T-helper 22 cell (primary cell): Measurements from ENCODE around the gene SPATA33.
"Not testable (repeated sequence)": the region's sequence is repeated elsewhere in the genome, so short reads cannot be mapped to it uniquely, and the experiment has no call there.

Experiments
- DNase-seq: peaks from one replicate; pipeline ENCODE4 v3.0.0-alpha.2; 2020; ENCODE audit warnings: low read depth

The SPATA33 gene

DNA sequence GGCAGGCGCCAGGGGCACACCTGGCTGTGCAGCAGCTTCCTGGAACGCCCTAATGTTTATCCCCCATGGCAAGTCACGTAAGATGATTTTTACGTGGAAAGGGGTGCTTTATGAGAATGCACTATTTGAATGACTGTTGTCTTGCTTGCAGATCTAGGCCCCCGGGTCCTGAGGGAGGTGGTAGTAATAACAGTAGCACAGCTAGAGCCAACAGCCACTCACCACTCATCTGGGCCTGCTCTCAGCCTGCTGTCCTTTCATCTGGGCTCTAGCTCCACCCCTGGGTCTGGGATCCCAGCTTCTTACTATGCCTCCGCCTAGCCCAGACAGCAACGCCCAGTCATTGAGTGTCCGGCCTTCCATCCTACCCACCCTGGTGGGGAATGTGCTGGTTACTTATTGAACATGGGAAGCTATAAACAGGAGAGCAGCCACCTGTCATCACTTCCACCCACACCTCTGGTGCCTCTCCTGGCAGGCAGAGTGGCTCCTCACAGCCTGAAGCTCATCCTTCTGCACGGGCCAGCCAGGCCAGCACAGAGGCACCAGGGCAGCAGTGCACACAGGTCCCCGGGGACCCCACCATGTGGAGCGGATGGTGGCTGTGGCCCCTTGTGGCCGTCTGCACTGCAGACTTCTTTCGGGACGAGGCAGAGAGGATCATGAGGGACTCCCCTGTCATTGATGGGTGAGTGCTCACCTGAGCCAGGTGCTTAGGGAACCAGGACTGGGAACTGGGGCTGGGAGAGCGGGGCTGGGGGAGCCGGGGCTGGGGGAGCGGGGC, 27.6 kb upstream of the SPATA33 start:
- DNase-seq, result no peak

DNA sequence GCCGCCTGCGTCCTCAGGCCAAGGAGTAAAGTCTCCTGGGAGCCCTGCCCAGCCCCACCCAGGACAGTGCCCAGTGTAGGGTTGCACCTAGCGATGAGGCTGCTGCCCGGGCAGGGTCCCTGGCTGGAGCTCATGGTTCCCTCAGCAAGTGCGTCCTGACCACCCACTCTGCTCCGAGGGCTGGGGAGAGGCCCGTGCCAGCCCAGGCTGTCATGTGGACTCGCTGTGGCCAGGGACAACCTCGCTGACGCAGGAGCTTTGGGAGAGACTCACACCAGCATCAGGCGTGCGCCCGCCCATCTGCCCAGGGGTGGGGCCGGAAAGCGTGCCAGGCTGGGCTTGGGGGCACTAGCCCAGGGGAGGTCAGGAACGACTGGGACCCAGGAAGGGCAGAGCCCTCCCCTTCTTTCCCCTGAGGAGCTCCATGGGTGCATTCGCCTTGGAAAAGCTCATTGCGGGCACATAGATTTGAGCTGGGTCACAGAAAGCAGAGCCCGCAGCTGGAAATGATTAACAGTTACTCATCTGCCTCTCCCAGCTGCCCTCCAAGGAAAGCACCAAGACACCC, 24.5 kb upstream of the SPATA33 start:
- no peak for DNase-seq

DNA sequence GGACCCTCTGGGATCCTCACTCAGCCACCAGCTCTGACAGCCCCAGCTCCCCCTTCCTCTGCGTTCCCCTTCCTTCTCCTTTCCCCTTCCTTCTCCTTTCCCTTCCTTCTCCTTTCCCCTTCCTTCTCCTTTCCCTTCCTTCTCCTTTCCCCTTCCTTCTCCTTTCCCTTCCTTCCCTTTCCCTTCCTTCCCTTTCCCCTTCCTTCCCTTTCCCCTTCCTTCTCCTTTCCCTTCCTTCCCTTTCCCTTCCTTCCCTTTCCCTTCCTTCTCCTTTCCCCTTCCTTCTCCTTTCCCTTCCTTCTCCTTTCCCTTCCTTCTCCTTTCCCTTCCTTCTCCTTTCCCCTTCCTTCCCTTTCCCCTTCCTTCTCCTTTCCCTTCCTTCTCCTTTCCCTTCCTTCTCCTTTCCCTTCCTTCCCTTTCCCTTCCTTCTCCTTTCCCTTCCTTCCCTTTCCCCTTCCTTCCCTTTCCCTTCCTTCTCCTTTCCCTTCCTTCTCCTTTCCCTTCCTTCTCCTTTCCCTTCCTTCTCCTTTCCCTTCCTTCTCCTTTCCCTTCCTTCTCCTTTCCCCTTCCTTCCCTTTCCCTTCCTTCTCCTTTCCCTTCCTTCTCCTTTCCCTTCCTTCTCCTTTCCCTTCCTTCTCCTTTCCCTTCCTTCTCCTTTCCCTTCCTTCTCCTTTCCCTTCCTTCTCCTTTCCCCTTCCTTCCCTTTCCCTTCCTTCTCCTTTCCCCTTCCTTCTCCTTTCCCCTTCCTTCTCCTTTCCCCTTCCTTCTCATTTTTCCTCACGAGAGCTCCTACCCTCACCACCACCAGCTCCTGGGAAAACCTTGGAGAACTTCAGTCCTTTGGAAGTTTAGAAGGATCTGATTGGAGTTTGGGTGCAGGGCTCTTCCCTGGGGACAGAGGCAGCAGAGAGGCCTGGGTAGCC, 22.9 kb upstream of the SPATA33 start:
- not testable (repeated sequence) for DNase-seq

DNA sequence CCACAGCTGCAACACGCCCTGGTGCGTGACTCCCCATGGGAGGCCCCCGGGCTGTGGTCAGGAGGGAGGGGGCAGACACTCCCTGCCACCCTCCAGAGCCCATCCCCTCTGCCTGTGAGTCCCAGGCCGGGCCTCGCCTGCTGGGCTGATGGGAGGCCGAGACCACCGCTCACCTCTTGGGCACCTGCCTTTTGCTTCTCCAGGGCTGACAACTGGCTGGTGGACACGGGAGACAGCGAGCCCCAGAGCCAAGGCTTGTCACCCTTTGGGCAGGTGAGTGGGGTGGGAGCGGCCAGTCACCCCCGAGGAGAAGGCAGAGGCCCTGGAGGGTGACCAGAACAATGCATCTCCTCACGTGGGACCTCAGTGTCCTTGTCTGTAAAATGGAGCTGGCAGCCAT, 21.0 kb upstream of the SPATA33 start:
- DNase-seq, result no peak

DNA sequence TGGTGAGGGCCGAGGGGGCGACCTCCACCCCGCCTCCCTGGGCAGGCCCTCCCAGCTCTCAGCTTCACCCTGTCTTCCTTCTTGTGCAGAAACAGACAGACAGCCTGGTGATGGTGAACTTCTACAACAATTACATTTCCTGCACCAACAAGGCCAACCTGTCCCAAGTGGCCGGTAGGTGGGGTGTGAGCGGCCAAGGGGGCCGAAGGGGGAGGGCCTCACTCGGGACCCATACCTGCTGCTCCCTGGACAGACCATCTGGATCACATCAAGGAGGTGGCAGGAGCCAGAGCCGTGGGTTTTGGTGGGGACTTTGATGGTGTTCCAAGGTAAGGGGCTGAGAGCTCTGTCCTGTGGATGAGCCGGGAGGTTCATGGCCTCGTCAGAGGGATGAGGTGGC, 20.3 kb upstream of the SPATA33 start:
- no peak for DNase-seq

DNA sequence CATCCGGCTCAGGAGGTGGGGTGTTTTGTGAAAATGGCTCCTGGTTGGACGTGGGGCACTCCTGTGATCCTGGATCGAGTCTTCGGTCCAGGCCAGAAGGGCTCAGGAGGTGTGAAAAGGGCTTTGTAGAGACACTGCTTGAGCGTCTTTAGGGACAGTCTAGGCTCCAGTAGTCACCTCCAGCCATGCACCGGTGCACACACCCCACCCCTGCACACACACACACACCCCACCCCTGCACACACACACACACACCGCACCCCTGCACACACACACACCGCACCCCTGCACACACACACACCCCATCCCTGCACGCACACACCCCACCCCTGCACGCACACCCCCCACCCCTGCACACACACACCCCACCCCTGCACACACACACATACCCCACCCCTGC, 19.2 kb upstream of the SPATA33 start:
- no peak for DNase-seq

DNA sequence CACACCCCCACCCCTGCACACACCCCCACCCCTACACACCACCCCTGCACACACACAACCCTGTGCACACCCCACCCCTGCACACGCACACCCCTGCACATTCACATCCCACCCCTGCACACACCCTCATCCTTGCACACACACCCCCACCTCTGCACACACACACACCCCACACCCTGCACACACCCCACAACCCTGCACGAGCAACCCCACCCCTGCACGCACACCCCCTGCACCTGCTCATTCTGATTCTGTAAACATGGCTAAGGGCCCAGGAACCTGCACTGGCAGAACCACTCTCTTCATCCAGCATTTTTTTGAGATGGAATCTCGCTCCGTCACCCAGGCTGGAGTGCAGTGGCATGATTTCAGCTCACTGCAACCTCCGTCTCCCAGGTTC, 18.3 kb upstream of the SPATA33 start:
- no peak for DNase-seq

DNA sequence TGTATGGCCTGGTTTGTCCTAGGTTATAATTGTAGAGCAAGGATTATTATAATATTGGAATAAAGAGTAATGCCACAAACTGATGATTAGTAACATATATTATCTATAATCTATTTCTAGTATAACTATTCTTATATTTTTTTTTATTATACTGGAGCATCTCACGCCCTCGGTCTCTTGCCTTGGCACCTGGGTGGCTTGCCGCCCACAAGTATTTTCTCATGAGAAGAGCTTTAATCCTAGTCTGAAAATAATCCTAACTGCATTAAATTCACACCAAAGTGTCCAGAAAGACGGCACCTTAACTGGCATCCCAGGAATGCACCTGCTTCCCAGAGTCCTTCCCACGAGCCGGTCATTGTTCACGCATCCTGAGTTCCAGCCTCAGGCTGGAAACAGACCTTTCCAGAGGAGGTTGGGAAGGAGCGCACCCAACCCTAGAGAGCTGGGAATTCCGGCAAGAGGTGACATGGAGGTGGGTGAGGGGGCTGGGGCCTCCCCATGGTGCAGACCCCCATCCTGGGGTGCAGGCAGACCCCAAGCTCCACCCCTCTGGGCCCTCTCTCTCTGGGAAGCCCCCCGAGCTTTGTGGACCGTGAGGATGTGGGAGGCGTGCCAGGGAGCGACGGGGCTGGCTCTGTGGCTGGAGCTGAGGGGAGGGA, 16.0 kb upstream of the SPATA33 start:
- DNase-seq, result no peak

DNA sequence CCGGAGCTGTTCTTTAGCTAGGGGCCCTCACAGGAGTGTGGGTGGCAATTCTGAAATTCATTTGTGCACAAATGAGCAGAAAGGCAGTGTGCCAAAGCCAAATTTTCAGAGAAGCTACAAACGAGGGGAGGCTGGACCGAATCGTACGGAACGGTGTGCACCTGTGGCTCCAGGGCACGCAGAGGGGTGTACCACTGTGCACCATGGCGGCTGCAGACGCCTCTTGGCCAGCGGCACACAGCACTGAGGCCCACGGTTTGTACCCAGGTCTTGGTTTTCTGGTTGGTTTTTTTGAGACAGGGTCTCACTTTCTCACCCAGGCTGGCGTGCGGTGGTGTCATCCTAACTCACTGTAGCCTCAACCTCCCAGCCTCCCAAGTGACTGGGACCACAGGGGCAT, 15.1 kb upstream of the SPATA33 start:
- DNase-seq, result no peak

DNA sequence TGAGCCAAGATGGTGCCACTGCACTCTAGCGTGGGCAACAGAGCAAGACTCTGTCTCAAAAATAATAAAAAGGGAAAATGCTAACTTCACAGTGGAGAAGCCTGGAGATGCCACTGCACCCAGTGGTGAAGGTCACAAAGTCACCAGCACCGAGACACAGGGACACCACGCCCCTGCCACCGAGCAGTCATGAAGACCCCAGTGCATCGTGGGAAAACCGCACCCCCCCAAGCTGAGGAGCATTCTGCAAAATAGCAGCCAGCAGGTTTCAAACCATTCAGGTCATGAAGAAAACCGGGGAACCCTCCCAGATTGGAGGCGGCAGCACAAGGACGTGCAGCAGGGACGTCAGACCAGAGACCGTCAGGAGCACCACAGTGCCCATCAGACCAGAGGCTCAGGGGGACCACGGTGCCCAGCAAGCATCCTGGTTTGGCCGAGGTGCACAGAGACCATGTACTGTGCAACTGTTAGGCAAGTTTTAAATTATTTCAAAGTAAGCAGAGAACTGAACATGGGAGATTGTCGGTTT, 13.8 kb upstream of the SPATA33 start:
- no peak for DNase-seq

DNA sequence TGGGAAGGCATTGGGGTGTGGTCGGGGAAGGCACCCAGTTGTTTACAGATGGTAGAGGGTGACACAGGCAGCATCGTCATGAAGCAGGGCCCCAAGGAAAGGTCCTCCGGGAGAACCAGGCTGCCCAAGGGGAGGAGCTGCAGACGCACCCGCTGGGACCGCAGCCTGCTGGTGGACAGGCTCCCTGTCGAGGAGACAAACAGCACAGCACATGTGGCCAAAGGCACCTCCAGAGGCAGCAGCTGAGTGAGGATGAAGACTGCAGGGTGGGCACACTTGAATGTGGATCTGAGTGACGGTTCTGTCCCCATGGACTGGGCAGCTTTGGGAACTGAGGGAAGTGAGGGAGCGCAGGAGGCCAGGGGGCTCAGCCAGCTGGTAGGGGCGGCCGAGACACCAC, 12.5 kb upstream of the SPATA33 start:
- DNase-seq, result no peak

DNA sequence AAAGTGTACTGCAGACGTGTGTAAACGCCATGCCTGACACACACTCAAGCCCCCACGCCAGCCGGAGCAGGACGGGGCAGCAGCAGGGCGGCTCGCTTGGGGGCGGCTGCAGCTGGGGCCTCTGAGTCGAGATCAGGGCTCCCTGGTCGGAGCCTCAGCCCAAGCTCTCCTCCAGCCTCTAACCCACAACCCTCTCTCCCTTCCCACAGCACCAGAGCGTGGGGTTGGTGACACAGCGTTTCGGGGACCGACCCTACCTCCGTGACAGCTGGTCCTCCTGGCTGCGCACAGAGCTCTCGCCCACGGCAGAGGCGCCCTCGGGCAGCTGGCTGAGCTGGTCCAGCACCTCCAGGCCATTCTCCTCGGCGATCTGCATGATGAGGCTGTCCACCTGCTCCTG, 11.4 kb upstream of the SPATA33 start:
- no peak for DNase-seq

DNA sequence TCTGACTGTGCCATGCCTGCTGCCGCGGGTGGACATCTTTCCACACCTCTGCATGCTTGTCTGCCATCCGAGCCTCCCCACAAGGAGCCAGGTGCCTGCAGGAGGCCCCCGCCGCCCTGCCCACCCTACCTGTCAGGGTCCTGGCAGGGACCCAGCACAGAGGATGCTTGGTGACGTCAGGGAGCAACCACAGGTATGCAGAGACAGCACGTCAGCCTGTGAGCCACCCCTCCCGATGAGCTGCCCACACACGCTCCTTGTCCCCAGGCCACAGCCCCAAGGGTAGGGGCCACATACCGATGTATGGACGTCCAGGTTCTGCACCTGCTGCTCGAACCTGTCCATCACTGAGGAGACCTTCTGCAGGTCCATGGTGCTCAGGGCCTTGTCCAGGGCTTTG, 10.7 kb upstream of the SPATA33 start:
- DNase-seq, result no peak

DNA sequence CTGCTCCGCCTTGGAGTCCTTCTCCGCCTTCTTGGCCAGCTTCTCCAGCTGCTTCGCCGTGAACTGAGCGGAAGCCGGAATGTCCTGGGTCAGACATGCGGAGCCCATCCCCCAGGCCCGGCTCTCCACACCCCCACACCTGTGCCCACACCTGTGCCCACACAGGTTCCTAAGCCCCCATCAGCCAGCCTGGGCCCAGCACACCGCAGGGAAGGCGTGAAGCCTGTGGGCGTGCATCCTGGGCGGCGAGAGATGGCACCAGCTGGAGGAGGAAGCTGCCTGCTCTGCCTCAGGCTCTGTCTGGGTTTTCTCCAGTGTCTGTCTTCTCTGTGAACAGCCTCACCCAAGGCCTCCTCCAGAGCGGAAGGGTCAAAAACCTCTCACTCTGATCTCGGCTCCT, 6.1 kb upstream of the SPATA33 start:
- DNase-seq, result no peak

DNA sequence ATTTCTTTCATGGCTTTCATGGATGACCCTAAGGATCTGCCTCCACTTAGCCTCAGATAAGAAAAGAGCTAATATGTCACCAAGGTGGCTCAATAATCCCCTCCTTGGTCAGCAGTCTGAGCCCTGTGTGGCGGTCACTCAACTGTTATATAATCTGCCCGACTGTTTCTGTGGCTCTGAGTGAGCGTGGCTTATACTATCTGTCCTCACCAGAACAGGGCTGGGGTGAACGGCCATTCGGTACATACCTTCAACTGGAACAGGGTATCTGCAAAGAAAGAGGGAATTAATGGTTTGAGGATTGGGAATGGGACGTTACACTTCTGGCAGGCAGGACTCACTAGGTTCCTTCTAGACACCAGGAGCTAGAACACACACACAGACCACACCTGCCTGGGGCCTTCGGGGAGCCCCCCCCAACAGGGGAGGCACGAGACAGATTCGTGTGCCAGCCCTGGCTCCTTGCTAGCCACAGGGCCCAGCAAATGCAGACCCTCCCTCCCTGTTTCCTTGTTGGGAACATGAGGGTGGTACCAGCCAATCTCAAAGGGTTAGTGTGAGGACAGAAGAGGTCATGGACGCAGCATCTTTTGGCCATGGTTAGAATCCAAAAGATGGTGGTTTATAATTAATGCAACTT, 3.9 kb upstream of the SPATA33 start:
- DNase-seq, result no peak

DNA sequence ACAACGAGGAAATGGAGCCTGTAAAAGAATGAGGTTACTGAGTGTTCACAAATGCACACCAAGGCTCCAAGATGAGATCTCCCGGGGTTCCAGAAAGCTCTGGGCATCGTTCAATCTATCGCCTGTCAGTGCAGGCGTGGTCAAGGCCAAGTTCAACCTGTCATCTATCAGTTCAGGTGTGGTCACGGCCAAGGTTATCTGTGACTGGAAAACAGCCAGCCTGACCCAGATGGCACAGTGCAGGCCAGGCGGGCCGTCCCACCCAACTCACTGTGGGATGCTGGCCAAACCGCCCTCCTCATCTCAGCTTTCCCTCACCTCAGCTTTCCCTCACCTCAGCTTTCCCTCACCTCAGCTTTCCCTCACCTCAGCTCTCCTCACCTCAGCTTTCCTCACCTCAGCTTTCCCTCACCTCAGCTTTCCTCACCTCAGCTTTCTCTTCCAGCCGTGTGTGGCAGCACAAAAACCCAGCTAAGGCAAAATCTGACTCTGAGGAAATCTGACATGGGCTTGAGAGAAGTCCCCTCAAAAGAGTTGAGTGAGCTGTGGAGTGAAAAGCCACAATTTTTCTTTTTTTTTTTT, 2.5 kb upstream of the SPATA33 start:
- no peak for DNase-seq

DNA sequence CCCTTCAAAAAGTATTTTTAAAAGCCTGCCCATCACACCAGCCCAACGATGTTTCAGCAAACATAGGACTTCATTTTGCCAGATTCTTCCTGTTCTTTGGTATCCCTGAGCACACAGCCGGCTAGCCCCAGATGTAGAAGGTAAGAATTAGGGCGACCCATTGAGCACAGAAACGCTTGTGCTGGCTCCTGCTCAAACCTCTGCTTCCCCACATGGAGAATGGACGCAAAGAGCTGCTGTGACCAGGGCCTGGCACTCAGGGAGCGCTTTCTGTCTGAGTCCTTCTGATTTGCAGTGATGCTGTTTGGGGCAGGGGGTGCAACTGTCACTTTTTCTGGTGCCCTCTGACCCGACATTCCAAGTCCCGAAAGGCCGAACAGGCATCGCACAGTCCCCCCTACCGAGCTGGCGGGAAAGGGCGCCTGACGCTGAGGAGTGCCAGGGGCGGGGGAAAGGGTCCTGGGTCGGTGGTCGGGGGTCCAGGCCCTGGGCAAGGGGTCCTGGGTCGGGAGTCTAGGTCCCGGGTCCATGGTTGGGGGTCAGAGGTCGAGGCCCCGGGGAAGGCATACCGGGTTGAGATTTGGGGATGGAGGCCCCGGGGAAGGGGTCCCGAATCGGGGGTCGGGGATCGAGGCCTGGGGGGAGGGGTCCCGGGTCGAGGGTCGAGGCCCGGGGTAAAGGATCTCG, 1.1 kb upstream of the SPATA33 start:
- no peak for DNase-seq

DNA sequence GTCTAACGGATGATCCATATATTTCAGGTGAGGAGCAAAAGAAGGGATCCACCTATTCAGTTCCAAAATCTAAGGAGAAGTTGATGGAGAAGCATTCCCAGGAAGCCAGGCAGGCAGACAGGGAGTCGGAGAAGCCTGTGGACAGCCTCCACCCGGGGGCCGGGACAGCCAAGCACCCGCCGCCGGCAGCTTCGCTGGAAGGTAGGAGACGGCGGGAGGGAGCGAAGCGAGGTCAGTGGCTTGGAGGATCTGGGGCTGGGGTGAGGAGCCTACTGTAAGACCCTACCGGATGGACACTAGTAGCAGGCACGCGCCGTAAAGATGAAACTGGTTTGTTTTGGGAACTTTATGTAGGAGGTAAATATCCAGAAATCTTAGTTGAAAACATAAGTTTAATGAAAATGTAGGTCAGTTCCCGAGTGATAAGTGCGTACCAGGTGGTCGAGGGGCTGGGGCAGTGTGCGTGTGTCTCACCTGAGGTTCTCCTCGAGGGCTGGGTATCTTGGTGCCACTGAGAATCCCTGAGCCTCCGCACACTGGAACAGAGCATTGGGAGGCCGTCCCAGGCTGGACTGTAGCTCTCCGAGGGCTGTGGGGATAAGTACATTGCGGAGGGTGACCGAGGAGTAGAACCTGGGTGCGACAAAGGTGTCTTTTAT, 714 bp downstream of the SPATA33 start:
- DNase-seq, result no peak

DNA sequence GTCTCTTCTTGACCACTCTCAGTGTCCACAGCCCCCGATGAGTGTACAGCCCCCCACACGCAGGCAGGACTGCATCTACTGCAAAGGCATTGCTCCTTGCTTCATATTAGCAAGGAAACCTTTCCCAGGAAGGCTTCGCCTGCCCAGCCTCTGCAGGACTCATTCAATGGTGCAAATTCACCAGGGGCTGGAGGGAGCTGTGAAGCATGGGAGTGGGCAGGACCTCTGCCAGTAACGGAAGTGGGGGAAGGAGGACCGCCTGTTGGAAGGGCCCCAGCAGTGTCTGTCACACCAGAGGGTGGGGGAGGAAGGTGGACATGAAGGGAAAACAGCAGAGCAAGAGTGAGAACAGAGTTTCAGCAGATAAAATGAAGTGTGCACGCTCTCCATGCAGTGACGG, 2.5 kb downstream of the SPATA33 start:
- no peak for DNase-seq

DNA sequence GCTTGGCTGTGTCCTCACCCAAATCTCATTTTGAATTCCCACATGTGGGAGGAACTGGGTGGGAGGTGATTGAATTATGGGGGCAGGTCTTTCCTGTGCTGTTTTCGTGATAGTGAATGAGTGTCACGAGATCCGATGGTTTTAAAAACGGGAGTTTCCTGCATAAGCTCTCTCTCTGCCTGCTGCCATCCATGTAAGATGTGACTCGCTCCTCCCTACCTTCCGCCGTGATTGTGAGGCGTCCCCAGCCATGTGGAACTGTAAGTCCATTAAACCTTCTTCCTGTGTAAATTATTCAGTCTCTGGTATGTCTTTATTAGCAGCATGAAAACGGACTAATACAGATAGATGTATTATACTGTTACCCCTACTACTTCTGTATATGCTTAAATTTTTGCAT, 3.6 kb downstream of the SPATA33 start:
- no peak for DNase-seq
